GM12874 (cell line): ENCODE data around the gene DACH1.

Experiments used
- TF ChIP-seq, protein P1 (sequence below): IDR thresholded peaks from 2 replicates; pipeline ENCODE4 v1.5.1; 2011; ENCODE audit warnings: low read depth, mild to moderate bottlenecking, control low read depth, low read length, moderate library complexity; ENCODE audit not compliant: insufficient read depth

The DACH1 gene

DNA sequence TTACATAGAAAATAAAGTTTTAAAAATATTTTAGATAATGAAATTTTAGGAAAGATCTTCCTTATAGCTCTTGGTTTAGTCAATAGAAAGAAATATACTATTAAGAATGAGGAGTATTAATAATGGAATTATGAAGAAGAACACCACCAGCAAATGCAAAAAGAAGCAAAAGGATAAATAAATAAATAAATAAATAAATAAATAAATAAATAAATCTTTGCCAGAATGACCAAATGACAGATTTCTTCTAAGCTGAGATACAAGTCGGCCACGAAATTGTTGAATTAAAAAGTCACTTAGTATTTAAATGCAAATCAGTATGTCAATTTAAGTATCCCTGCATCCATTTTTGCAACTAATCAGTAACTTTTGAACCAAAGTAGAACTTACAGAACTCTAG lies 95.9 kb downstream of the DACH1 start:
- TF ChIP-seq, protein P1, sequence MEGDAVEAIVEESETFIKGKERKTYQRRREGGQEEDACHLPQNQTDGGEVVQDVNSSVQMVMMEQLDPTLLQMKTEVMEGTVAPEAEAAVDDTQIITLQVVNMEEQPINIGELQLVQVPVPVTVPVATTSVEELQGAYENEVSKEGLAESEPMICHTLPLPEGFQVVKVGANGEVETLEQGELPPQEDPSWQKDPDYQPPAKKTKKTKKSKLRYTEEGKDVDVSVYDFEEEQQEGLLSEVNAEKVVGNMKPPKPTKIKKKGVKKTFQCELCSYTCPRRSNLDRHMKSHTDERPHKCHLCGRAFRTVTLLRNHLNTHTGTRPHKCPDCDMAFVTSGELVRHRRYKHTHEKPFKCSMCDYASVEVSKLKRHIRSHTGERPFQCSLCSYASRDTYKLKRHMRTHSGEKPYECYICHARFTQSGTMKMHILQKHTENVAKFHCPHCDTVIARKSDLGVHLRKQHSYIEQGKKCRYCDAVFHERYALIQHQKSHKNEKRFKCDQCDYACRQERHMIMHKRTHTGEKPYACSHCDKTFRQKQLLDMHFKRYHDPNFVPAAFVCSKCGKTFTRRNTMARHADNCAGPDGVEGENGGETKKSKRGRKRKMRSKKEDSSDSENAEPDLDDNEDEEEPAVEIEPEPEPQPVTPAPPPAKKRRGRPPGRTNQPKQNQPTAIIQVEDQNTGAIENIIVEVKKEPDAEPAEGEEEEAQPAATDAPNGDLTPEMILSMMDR: no peak

DNA sequence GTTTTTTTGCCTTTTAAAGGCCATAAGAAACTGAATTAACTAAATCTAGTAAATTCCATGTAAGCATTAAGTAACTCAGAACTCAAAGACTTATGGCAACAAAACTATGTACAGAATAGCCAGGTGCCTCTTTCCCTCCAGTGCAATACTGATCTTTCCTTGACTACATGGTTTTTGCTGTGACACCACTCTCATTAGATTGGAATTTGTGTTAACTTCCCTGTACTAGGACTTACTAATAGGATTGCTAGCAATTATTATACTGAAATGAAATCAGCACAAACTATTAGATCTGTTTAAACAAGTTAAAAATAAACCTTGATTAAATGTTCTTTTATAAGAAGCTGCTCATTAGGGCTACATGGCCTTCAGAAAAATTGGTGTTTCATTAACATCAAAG lies 96.3 kb downstream of the DACH1 start:
- TF ChIP-seq, protein P1: no peak

DNA sequence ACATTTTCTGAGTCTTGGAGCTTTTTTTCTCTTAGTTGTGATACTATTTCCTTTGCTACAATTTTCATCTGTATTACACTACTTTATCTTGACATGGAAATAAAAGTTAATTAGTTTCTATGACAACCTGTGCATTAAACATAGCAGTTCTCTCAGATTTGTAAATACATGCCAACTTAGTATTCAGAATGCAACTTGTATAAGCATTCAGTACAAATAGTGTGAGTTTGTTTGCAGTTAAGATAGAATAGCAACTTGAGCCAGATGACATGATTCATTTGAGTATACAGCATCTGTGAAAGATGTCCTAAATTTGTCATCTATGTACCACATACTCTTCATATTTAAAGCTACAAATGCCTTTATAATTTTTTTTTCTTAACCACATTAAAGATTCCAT lies 98.1 kb downstream of the DACH1 start:
- TF ChIP-seq, protein P1: no peak

DNA sequence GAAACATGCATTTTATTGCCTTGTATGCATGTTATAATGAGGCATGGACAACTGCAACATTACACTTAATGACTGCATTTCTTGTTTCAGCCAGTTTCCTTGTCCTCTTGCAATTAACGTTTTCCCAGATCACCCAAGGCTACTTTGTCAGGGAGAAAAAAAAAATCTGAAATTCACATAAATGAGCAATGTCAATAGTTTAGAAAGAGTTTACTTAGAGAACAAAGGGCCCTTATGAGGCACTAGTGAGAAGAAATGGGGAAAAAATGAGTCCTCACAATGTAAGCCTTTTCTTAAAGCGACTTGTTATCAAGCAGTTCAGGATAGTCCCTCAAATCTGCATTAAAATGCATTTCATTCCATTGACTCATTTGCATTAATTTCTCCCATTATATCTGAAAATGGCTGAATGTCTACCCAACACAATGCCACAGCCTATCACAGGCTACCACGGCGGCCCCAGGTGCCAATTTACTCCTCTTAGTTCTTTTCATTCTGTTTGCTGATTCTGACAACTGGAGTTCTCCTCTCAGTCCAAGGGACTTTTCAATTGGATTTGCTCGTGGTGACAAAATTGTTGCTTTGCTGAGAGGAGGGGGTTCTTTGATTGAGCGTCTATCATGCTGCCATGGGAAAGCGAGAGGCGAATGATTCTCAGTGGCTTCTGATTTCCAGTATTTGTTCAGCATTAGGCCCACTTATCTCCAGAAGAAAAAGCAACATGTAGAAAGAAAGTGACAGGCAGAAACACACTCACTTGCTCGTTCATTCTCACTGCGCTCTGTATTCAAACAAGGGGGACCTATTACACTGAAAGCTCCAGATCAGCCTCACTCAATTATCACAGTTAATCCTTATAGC lies 107.1 kb downstream of the DACH1 start:
- TF ChIP-seq, protein P1: no peak

DNA sequence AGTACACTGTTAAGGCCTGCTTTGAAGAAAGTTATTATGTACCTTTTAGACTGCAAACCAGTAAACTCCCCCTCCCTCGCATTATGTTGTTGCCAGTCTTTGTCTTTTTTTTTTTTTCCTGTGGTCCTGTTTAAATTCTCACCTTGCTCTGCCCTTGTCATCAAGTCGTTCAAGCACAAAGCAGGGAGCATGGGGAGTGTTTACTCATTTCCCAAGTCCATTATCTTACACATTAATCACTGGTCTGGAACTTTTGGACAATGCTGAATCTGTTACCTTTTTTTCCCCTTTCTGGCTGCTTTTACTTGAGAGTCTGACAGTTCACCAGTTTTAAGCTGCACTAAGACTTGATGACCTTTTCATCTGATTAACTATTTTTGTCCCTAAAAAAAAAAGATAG lies 108.2 kb downstream of the DACH1 start:
- TF ChIP-seq, protein P1: no peak

DNA sequence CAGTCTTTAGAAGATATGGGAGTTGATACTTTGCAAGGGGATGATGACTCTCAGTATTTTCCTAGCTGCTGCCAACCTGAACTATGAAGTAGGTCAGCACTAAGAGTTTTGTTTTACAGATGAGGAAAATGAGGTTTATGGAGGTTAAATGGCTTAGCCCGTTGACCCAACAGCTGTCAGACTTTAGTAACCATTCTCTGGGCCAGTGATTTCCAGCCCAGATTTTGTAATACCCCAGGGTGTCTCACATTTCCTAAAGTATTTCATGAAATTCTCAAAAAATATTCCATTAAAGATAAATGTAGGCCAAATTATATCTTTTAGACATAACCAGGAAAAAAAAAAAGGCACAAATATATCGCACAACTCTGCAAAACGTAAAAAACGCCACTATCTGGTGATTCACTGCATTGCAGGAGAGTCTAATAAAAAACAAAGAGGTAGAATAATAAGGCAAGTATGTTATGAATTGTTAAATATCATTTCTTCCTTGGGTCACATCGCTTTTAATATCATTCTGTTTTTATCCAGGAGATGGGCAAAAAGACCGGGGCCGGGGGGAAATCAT lies 112.5 kb downstream of the DACH1 start:
- TF ChIP-seq, protein P1: 0 out of 2 replicates have a peak, but pooled peaks have one; percentile 8

GRCh38 chr13:71752775-71753513 lies 114.1 kb downstream of the DACH1 start:
- TF ChIP-seq, protein P1: no peak
